GM23248 (cell line): ENCODE data around the gene CPEB3.

Experiments used
- EZH2 ChIP-seq: fragments of 200-600 bp; sonication (generic); IDR thresholded peaks from 2 replicates; pipeline ENCODE4 v1.6.1; 2018; ENCODE audit warnings: antibody characterized with exemption, mild to moderate bottlenecking; ENCODE audit not compliant: insufficient read depth, poor library complexity, severe bottlenecking
- EZH2phosphoT487 ChIP-seq: fragments of 200-600 bp; sonication (generic); IDR thresholded peaks from 2 replicates; pipeline ENCODE4 v1.6.1; 2018; ENCODE audit warnings: antibody characterized with exemption, moderate library complexity, mild to moderate bottlenecking, low read depth; ENCODE audit not compliant: insufficient read depth

DNA sequence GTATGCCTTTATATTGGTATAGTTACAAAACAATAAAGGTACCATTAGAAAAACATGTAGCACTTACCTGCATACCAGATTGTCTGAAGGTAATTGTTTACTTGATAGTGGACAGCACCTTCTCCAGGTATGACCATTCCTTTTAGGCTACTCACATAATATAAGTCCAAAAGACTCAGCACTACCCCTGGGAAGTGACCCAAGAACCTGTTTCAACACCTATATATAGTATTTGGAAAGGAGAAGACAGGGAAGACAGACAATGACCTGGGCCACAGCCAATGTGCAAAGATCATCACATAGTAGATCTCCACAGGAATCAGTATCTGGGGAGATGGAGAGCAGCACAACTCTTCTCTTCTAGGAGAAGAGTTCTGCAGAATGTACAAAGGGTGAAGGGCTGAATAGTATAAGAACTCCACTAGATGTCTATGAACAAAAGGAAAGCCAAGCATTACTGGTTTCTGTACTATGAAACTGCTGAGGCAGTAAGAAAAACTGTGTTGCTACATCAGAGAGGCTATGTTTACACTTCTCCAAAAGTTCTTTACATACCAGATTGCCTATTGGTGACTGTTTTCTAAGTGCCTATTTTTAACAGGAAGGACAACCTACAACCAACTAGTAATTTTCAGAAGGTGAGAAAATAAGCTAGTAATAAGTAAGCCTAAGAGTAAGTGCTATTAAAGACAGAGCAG lies 208.1 kb downstream of the CPEB3 start:
- TF ChIP-seq EZH2 (no peak), EZH2phosphoT487 (no peak)
